ENCODE data around the gene RBP2. TPM values are rescaled to one million over a fixed set of nuclear protein-coding genes. Genes with fewer than 3 reads are reported as not detected.

Gene RBP2
- total and polyA plus RNA-seq, 7 experiments from 2014 or later, result not detected

- Mint-ChIP-seq H3K27me3 (peaks cover 0 to 4% (median 0%) of the 10 kb centered on the region in 5 donors), H3K27ac (no peak overlapping the region), H3K9me3 (no peaks in the 10 kb centered on the region), H3K36me3 (peaks cover 0 to 6% (median 0%) of the 10 kb centered on the region in 5 donors), H3K4me1 (peaks cover 0 to 2% (median 0%) of the 10 kb centered on the region in 7 donors), H3K4me3 (no peak overlapping the region)
- H3K4me1 ChIP-seq (ENCODE audit: control insufficient read depth in 2 of 2, insufficient read depth in 2 of 2, low read length in 2 of 2), result no peaks in the 10 kb centered on the region
- H3K4me3 ChIP-seq (ENCODE audit: low read length), result no peak overlapping the region
- H3K9me3 ChIP-seq (ENCODE audit: control insufficient read depth in 2 of 3, low read length in 3 of 3), result no peaks in the 10 kb centered on the region
- no peaks in the 10 kb centered on the region for H3K36me3 ChIP-seq (ENCODE audit: control insufficient read depth in 2 of 3, insufficient read depth in 3 of 3, low read length in 3 of 3)
- no peaks in the 10 kb centered on the region for H3K27me3 ChIP-seq (ENCODE audit: control insufficient read depth in 2 of 2, insufficient read depth in 2 of 2, low read length in 2 of 2)
- no peak for DNase-seq
- ATAC-seq, result no peak
- intact Hi-C loops (cut with micrococcal nuclease), result no loop called here
- ChIA-PET POLR2A (no interaction called here), CTCF (no interaction called here)
- no peak overlapping the region for H3K27ac ChIP-seq (ENCODE audit: low read depth, low read length)
These were observed 30.4 kb upstream of the RBP2 start for GRCh38 chr3:139506766-139507165.

- CTCF ChIA-PET, result no interaction called here
- DNase-seq (no peak), ATAC-seq (no peak)
- peaks cover 0 to 4% (median 0%) of the 10 kb centered on the region in 5 donors for H3K27me3 Mint-ChIP-seq
- H3K27ac ChIP-seq (ENCODE audit: low read depth, low read length), result no peak overlapping the region
- H3K36me3 ChIP-seq (ENCODE audit: control insufficient read depth in 2 of 3, insufficient read depth in 3 of 3, low read length in 3 of 3), result no peaks in the 10 kb centered on the region
- intact Hi-C loops (cut with micrococcal nuclease), result no loop called here
- no peak overlapping the region for H3K4me3 Mint-ChIP-seq
- POLR2A ChIA-PET, result no interaction called here
- no peaks in the 10 kb centered on the region for H3K9me3 Mint-ChIP-seq
- H3K4me3 ChIP-seq (ENCODE audit: low read length), result no peak overlapping the region
- peaks cover 0 to 2% (median 0%) of the 10 kb centered on the region in 7 donors for H3K4me1 Mint-ChIP-seq
- peaks cover 0 to 6% (median 0%) of the 10 kb centered on the region in 5 donors for H3K36me3 Mint-ChIP-seq
- no peaks in the 10 kb centered on the region for H3K9me3 ChIP-seq (ENCODE audit: control insufficient read depth in 2 of 3, low read length in 3 of 3)
- no peaks in the 10 kb centered on the region for H3K4me1 ChIP-seq (ENCODE audit: control insufficient read depth in 2 of 2, insufficient read depth in 2 of 2, low read length in 2 of 2)
- H3K27me3 ChIP-seq (ENCODE audit: control insufficient read depth in 2 of 2, insufficient read depth in 2 of 2, low read length in 2 of 2), result no peaks in the 10 kb centered on the region
- H3K27ac Mint-ChIP-seq, result no peak overlapping the region
These were observed 29.6 kb upstream of the RBP2 start for GRCh38 chr3:139505829-139506386.

- H3K4me3 Mint-ChIP-seq, result no peak overlapping the region
- ATAC-seq (no peak), DNase-seq (no peak)
- Histone ChIP-seq H3K9me3 (ENCODE audit: control insufficient read depth in 2 of 3, low read length in 3 of 3) (no peaks in the 10 kb centered on the region), H3K27me3 (ENCODE audit: control insufficient read depth in 2 of 2, insufficient read depth in 2 of 2, low read length in 2 of 2) (no peaks in the 10 kb centered on the region), H3K27ac (ENCODE audit: low read depth, low read length) (no peak overlapping the region), H3K4me3 (ENCODE audit: low read length) (no peak overlapping the region), H3K36me3 (ENCODE audit: control insufficient read depth in 2 of 3, insufficient read depth in 3 of 3, low read length in 3 of 3) (no peaks in the 10 kb centered on the region), H3K4me1 (ENCODE audit: control insufficient read depth in 2 of 2, insufficient read depth in 2 of 2, low read length in 2 of 2) (no peaks in the 10 kb centered on the region)
- intact Hi-C loops (cut with micrococcal nuclease), result no loop called here
- H3K9me3 Mint-ChIP-seq, result peaks cover 0 to 25% (median 6%) of the 10 kb centered on the region in 11 donors
- H3K27ac Mint-ChIP-seq, result no peak overlapping the region
- ChIA-PET CTCF (no interaction called here), POLR2A (no interaction called here)
- peaks cover 0 to 11% (median 0%) of the 10 kb centered on the region in 5 donors for H3K27me3 Mint-ChIP-seq
- H3K36me3 Mint-ChIP-seq, result peaks cover 0 to 17% (median 8%) of the 10 kb centered on the region in 5 donors
- peaks cover 0 to 4% (median 0%) of the 10 kb centered on the region in 7 donors for H3K4me1 Mint-ChIP-seq
These were observed 23.2 kb upstream of the RBP2 start for GRCh38 chr3:139499536-139499935.

DNA sequence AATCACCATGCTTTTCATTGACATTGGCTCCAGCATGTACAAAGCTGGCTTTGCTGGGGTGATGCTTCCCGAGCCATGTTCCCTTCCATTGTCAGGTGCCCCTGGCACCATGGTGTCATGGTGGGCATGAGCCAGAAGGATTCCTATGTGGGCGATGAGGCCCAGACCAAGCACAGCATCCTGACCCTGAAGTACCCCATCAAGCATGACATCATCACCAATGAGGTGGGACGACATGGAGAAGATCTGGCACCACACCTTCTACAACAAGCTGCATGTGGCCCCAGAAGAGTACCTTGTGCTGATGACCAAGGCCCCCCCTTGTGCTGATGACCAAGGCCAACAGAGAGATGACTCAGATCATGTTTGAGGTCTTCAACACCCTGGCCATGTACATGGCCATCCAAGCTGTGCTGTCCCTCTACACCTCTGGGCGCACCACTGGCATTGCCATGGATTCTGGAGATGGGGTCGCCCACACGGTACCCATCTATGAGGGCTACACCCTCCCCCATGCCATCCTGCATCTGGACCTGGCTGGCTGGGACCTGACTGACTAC is 17.6 kb upstream of the RBP2 start:
- CTCF ChIA-PET, result no interaction called here
- no peaks in the 10 kb centered on the region for H3K27me3 ChIP-seq (ENCODE audit: control insufficient read depth in 2 of 2, insufficient read depth in 2 of 2, low read length in 2 of 2)
- no peaks in the 10 kb centered on the region for H3K36me3 ChIP-seq (ENCODE audit: control insufficient read depth in 2 of 3, insufficient read depth in 3 of 3, low read length in 3 of 3)
- Mint-ChIP-seq H3K36me3 (peaks cover 0 to 44% (median 31%) of the 10 kb centered on the region in 5 donors), H3K4me1 (peaks cover 0 to 2% (median 0%) of the 10 kb centered on the region in 7 donors), H3K9me3 (peaks cover 4 to 44% (median 18%) of the 10 kb centered on the region in 11 donors), H3K27ac (no peak overlapping the region), H3K4me3 (no peak overlapping the region), H3K27me3 (peaks cover 0 to 9% (median 5%) of the 10 kb centered on the region in 5 donors)
- intact Hi-C loops (cut with micrococcal nuclease), result no loop called here
- H3K4me3 ChIP-seq (ENCODE audit: low read length), result no peak overlapping the region
- H3K27ac ChIP-seq (ENCODE audit: low read depth, low read length), result no peak overlapping the region
- no peaks in the 10 kb centered on the region for H3K4me1 ChIP-seq (ENCODE audit: control insufficient read depth in 2 of 2, insufficient read depth in 2 of 2, low read length in 2 of 2)
- POLR2A ChIA-PET, result no interaction called here
- ATAC-seq (no peak), DNase-seq (no peak)
- no peaks in the 10 kb centered on the region for H3K9me3 ChIP-seq (ENCODE audit: control insufficient read depth in 2 of 3, low read length in 3 of 3)

DNA sequence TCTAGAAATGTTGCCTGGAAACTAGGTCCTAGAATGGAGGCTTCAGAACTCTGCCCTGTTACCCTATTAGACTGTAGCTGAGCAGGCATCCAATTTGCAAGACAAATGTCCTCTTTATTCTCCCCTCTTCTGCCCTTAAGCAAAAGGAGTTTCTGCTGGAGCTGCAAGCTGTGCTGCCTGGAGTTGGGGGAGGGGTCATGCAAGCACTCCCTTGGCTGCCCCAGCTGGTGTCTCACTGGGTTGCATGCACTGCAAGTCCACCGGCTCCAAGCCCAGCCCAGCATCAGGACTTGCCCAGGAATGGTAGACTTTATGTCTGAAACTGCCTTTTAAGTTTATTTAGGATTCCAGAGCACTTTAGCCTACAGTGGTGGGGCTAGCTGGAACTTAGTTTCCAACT is 15.7 kb upstream of the RBP2 start:
- Histone ChIP-seq H3K27me3 (ENCODE audit: control insufficient read depth in 2 of 2, insufficient read depth in 2 of 2, low read length in 2 of 2) (no peaks in the 10 kb centered on the region), H3K4me1 (ENCODE audit: control insufficient read depth in 2 of 2, insufficient read depth in 2 of 2, low read length in 2 of 2) (no peaks in the 10 kb centered on the region), H3K27ac (ENCODE audit: low read depth, low read length) (no peak overlapping the region), H3K9me3 (ENCODE audit: control insufficient read depth in 2 of 3, low read length in 3 of 3) (no peaks in the 10 kb centered on the region), H3K4me3 (ENCODE audit: low read length) (no peak overlapping the region), H3K36me3 (ENCODE audit: control insufficient read depth in 2 of 3, insufficient read depth in 3 of 3, low read length in 3 of 3) (no peaks in the 10 kb centered on the region)
- peaks cover 0 to 48% (median 31%) of the 10 kb centered on the region in 5 donors for H3K36me3 Mint-ChIP-seq
- CTCF ChIA-PET, result no interaction called here
- peaks cover 4 to 59% (median 26%) of the 10 kb centered on the region in 11 donors for H3K9me3 Mint-ChIP-seq
- H3K27me3 Mint-ChIP-seq, result peaks cover 0 to 14% (median 5%) of the 10 kb centered on the region in 5 donors
- no peak overlapping the region for H3K4me3 Mint-ChIP-seq
- no peak for ATAC-seq
- H3K27ac Mint-ChIP-seq, result peak overlapping the region in 1 of 9 donors; percentile 19
- intact Hi-C loops (cut with micrococcal nuclease), result no loop called here
- peaks cover 0 to 2% (median 0%) of the 10 kb centered on the region in 7 donors for H3K4me1 Mint-ChIP-seq
- POLR2A ChIA-PET, result no interaction called here
- DNase-seq, result no peak

GRCh38 chr3:139491027-139491700 is 14.8 kb upstream of the RBP2 start:
- Histone ChIP-seq H3K27ac (ENCODE audit: low read depth, low read length) (no peak overlapping the region), H3K27me3 (ENCODE audit: control insufficient read depth in 2 of 2, insufficient read depth in 2 of 2, low read length in 2 of 2) (no peaks in the 10 kb centered on the region), H3K36me3 (ENCODE audit: control insufficient read depth in 2 of 3, insufficient read depth in 3 of 3, low read length in 3 of 3) (no peaks in the 10 kb centered on the region), H3K9me3 (ENCODE audit: control insufficient read depth in 2 of 3, low read length in 3 of 3) (no peaks in the 10 kb centered on the region), H3K4me1 (ENCODE audit: control insufficient read depth in 2 of 2, insufficient read depth in 2 of 2, low read length in 2 of 2) (no peaks in the 10 kb centered on the region), H3K4me3 (ENCODE audit: low read length) (no peak overlapping the region)
- Mint-ChIP-seq H3K4me1 (no peaks in the 10 kb centered on the region), H3K4me3 (no peak overlapping the region), H3K36me3 (peaks cover 0 to 46% (median 29%) of the 10 kb centered on the region in 5 donors), H3K27me3 (peaks cover 0 to 14% (median 5%) of the 10 kb centered on the region in 5 donors), H3K9me3 (peaks cover 4 to 58% (median 23%) of the 10 kb centered on the region in 11 donors), H3K27ac (no peak overlapping the region)
- intact Hi-C loops (cut with micrococcal nuclease), result no loop called here
- DNase-seq (no peak), ATAC-seq (no peak)
- CTCF ChIA-PET, result no interaction called here
- POLR2A ChIA-PET, result no interaction called here
